MM.1S (cell line): ENCODE results near the gene ASH1L.

Experiments
- EZH2phosphoT487 ChIP-seq: fragments of 300-600 bp; sonication (generic); IDR thresholded peaks from 2 replicates; pipeline ENCODE4 v1.6.1; 2018; ENCODE audit warnings: antibody characterized with exemption, low read length
- TF ChIP-seq, protein P1 (sequence below): fragments of 300-600 bp; sonication (generic); IDR thresholded peaks from 2 replicates; pipeline ENCODE4 v1.5.1; 2016; ENCODE audit warnings: antibody characterized with exemption, low read length, mixed read lengths

DNA sequence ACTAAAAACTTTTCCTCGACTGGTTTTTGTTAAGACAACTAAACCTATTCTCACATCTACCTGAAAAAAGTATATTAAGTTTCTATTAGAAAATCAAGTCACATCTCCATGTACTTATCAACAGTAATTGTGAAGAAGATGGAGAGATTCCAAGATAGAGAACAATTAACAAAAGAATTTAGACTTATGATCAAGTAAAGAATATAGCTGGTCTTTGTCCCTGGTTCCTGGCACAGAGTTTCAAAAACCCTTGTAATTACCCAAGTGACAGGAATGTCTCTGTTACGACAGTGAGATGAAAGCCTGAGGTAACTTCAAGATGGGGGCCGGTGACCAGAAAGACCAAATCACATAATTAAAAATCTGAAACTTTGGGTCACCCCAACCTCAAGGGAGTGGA is 91.6 kb downstream of the ASH1L start:
- TF ChIP-seq, protein P1, sequence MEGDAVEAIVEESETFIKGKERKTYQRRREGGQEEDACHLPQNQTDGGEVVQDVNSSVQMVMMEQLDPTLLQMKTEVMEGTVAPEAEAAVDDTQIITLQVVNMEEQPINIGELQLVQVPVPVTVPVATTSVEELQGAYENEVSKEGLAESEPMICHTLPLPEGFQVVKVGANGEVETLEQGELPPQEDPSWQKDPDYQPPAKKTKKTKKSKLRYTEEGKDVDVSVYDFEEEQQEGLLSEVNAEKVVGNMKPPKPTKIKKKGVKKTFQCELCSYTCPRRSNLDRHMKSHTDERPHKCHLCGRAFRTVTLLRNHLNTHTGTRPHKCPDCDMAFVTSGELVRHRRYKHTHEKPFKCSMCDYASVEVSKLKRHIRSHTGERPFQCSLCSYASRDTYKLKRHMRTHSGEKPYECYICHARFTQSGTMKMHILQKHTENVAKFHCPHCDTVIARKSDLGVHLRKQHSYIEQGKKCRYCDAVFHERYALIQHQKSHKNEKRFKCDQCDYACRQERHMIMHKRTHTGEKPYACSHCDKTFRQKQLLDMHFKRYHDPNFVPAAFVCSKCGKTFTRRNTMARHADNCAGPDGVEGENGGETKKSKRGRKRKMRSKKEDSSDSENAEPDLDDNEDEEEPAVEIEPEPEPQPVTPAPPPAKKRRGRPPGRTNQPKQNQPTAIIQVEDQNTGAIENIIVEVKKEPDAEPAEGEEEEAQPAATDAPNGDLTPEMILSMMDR = no peak
- TF ChIP-seq EZH2phosphoT487 = no peak
